Mesodermal cell (in vitro differentiated cells): ENCODE data around the gene CSTB.
A peak's percentile ranks its signal among the peaks of the same experiment; 100 is the strongest.

Experiments used
- H3K27ac ChIP-seq: 2 replicates; pipeline ENCODE4 v1.7.0; 2013; ENCODE audit warnings: mild to moderate bottlenecking, low read depth, low read length, moderate library complexity; ENCODE audit not compliant: severe bottlenecking
- H3K36me3 ChIP-seq: 2 replicates; pipeline ENCODE4 v1.7.1; 2013; ENCODE audit warnings: mild to moderate bottlenecking, low read length, moderate library complexity; ENCODE audit not compliant: control insufficient read depth, insufficient read depth
- H3K4me1 ChIP-seq: one replicate; pipeline ENCODE4 v1.7.1; 2013; ENCODE audit warnings: mild to moderate bottlenecking, low read length; ENCODE audit not compliant: insufficient read depth, control insufficient read depth, poor library complexity, severe bottlenecking
- H3K4me3 ChIP-seq: 2 replicates; pipeline ENCODE4 v1.7.0; 2013; ENCODE audit warnings: low read length, control low read depth, mild to moderate bottlenecking; ENCODE audit not compliant: insufficient read depth, poor library complexity, severe bottlenecking; ENCODE audit errors: extremely low read depth
- H3K9me3 ChIP-seq: 2 replicates; pipeline ENCODE4 v1.7.1; 2013; ENCODE audit warnings: mild to moderate bottlenecking, low read length, moderate library complexity; ENCODE audit not compliant: control insufficient read depth
- WGBS, 2 experiments: methylation state at CpG; one replicate each; pipeline ENCODE4 v1.1.5; 2013; ENCODE audit warnings: missing lambda C conversion rate in 2 of 2; ENCODE audit not compliant: insufficient coverage in 2 of 2; 5-methylcytosine and 5-hydroxymethylcytosine counted together

CSTB gene

GRCh38 chr21:43774163-43774562 lies 1.9 kb downstream of the CSTB start:
- no peaks in the 10 kb centered on the region for H3K9me3 ChIP-seq
- H3K27ac ChIP-seq = no peak overlapping the region
- WGBS, 2 experiments = 97 to 98% methylated on average over 10 of the region's 10 CpGs
- no peak overlapping the region for H3K4me3 ChIP-seq
- H3K4me1 ChIP-seq = peaks cover 4% of the 10 kb centered on the region
- H3K36me3 ChIP-seq = peaks cover 25% of the 10 kb centered on the region

- no peak overlapping the region for H3K27ac ChIP-seq
- no peaks in the 10 kb centered on the region for H3K9me3 ChIP-seq
- 47 to 60% methylated on average over 4 to 5 of the region's 6 CpGs for WGBS, 2 experiments
- H3K36me3 ChIP-seq = peaks cover 25% of the 10 kb centered on the region
- H3K4me1 ChIP-seq = peaks cover 20% of the 10 kb centered on the region
- H3K4me3 ChIP-seq = no peak overlapping the region
Observed at GRCh38 chr21:43772425-43772821, 3.7 kb downstream of the CSTB start.

GRCh38 chr21:43771698-43772424 lies 4.2 kb downstream of the CSTB start:
- 90 to 100% methylated on average over 2 to 8 of the region's 13 CpGs for WGBS, 2 experiments
- Histone ChIP-seq H3K9me3 (no peaks in the 10 kb centered on the region), H3K4me3 (no peak overlapping the region), H3K36me3 (peaks cover 25% of the 10 kb centered on the region), H3K27ac (no peak overlapping the region), H3K4me1 (peaks cover 20% of the 10 kb centered on the region)

GRCh38 chr21:43771199-43771675 lies 4.9 kb downstream of the CSTB start:
- 76 to 84% methylated on average over 11 to 13 of the region's 13 CpGs for WGBS, 2 experiments
- peaks cover 20% of the 10 kb centered on the region for H3K4me1 ChIP-seq
- peaks cover 25% of the 10 kb centered on the region for H3K36me3 ChIP-seq
- no peak overlapping the region for H3K27ac ChIP-seq
- no peaks in the 10 kb centered on the region for H3K9me3 ChIP-seq
- no peak overlapping the region for H3K4me3 ChIP-seq

GRCh38 chr21:43770066-43770655 lies 5.9 kb downstream of the CSTB start:
- Histone ChIP-seq H3K4me1 (peaks cover 20% of the 10 kb centered on the region), H3K36me3 (peaks cover 25% of the 10 kb centered on the region), H3K27ac (no peak overlapping the region), H3K9me3 (no peaks in the 10 kb centered on the region), H3K4me3 (no peak overlapping the region)
- 94 to 97% methylated on average over 13 to 16 of the region's 21 CpGs for WGBS, 2 experiments

- Histone ChIP-seq H3K9me3 (no peaks in the 10 kb centered on the region), H3K4me1 (peaks cover 17% of the 10 kb centered on the region), H3K36me3 (peaks cover 22% of the 10 kb centered on the region), H3K4me3 (no peak overlapping the region), H3K27ac (no peak overlapping the region)
- 93 to 96% methylated on average over 9 to 10 of the region's 11 CpGs for WGBS, 2 experiments
Observed at GRCh38 chr21:43769325-43769958, 6.7 kb downstream of the CSTB start.

- WGBS, 2 experiments = 62 to 70% methylated on average over 5 to 8 of the region's 8 CpGs
- Histone ChIP-seq H3K4me1 (peaks cover 17% of the 10 kb centered on the region), H3K27ac (peak overlapping the region; percentile 80), H3K4me3 (no peak overlapping the region), H3K9me3 (no peaks in the 10 kb centered on the region), H3K36me3 (peaks cover 16% of the 10 kb centered on the region)
Observed at GRCh38 chr21:43768868-43769167, 7.3 kb downstream of the CSTB start.

GRCh38 chr21:43767984-43768867 lies 7.9 kb downstream of the CSTB start:
- peak overlapping the region; percentile 80 for H3K27ac ChIP-seq
- 77 to 86% methylated on average over 21 to 28 of the region's 34 CpGs for WGBS, 2 experiments
- peaks cover 17% of the 10 kb centered on the region for H3K4me1 ChIP-seq
- H3K4me3 ChIP-seq = no peak overlapping the region
- H3K36me3 ChIP-seq = peaks cover 12% of the 10 kb centered on the region
- peaks cover 2% of the 10 kb centered on the region for H3K9me3 ChIP-seq

- 96 to 97% methylated on average over 15 of the region's 15 CpGs for WGBS, 2 experiments
- Histone ChIP-seq H3K4me1 (peaks cover 17% of the 10 kb centered on the region), H3K27ac (peak overlapping the region; percentile 80), H3K4me3 (no peak overlapping the region), H3K36me3 (peaks cover 12% of the 10 kb centered on the region), H3K9me3 (peaks cover 7% of the 10 kb centered on the region)
Observed at GRCh38 chr21:43767498-43767983, 8.6 kb downstream of the CSTB start.

GRCh38 chr21:43766734-43767497 lies 9.2 kb downstream of the CSTB start:
- peaks cover 7% of the 10 kb centered on the region for H3K9me3 ChIP-seq
- H3K27ac ChIP-seq = no peak overlapping the region
- H3K36me3 ChIP-seq = peaks cover 15% of the 10 kb centered on the region
- H3K4me3 ChIP-seq = no peak overlapping the region
- peaks cover 17% of the 10 kb centered on the region for H3K4me1 ChIP-seq
- 95% methylated on average over 33 of the region's 34 CpGs for WGBS, 2 experiments
